ENCODE measurements around the gene PUM1.
"Not testable (repeated sequence)": the region's sequence is repeated elsewhere in the genome, so short reads cannot be mapped to it uniquely, and the experiment has no call there.

The PUM1 gene

GRCh38 chr1:31054349-31054748 is 11.2 kb downstream of the PUM1 start:
- no peak overlapping the region for H3K4me3 ChIP-seq (ENCODE audit: low read depth, low read length)
- TF ChIP-seq CTCF (IDR thresholded peaks at IDR 0.05; ENCODE audit: low read depth, low read length) = no peak

- not testable (repeated sequence) for H3K4me3 ChIP-seq (ENCODE audit: low read depth, low read length)
Measured at GRCh38 chr1:31052613-31053012, 12.9 kb downstream of the PUM1 start.

GRCh38 chr1:31051611-31052010 is 13.9 kb downstream of the PUM1 start:
- no peak for TF ChIP-seq CTCF (IDR thresholded peaks at IDR 0.05; ENCODE audit: low read depth, low read length)
- H3K4me3 ChIP-seq (ENCODE audit: low read depth, low read length) = no peak overlapping the region

GRCh38 chr1:31047507-31047906 is 18.0 kb downstream of the PUM1 start:
- not testable (repeated sequence) for H3K4me3 ChIP-seq (ENCODE audit: low read depth, low read length)

- no peak for TF ChIP-seq CTCF (IDR thresholded peaks at IDR 0.05; ENCODE audit: low read depth, low read length)
- no peak overlapping the region for H3K4me3 ChIP-seq (ENCODE audit: low read depth, low read length)
Measured at GRCh38 chr1:31043631-31044030, 21.9 kb downstream of the PUM1 start.

- no peak overlapping the region for H3K4me3 ChIP-seq (ENCODE audit: low read depth, low read length)
- no peak for TF ChIP-seq CTCF (IDR thresholded peaks at IDR 0.05; ENCODE audit: low read depth, low read length)
Measured at GRCh38 chr1:31042656-31043055, 22.9 kb downstream of the PUM1 start.

GRCh38 chr1:31041529-31041928 is 24.0 kb downstream of the PUM1 start:
- no peak overlapping the region for H3K4me3 ChIP-seq (ENCODE audit: low read depth, low read length)
- no peak for TF ChIP-seq CTCF (IDR thresholded peaks at IDR 0.05; ENCODE audit: low read depth, low read length)

- H3K4me3 ChIP-seq (ENCODE audit: low read depth, low read length) = no peak overlapping the region
- no peak for TF ChIP-seq CTCF (IDR thresholded peaks at IDR 0.05; ENCODE audit: low read depth, low read length)
Measured at GRCh38 chr1:31040038-31040437, 25.5 kb downstream of the PUM1 start.

GRCh38 chr1:31038935-31039334 is 26.6 kb downstream of the PUM1 start:
- not testable (repeated sequence) for H3K4me3 ChIP-seq (ENCODE audit: low read depth, low read length)

All from WI38 (cell line).